Measurements from ENCODE around the gene TSFM. TPM values are rescaled to one million over a fixed set of nuclear protein-coding genes. Genes with fewer than 3 reads are reported as not detected.

Gene TSFM
- total RNA-seq, 2 experiments from 2014 or later: 46.3 to 47.3 TPM

DNA sequence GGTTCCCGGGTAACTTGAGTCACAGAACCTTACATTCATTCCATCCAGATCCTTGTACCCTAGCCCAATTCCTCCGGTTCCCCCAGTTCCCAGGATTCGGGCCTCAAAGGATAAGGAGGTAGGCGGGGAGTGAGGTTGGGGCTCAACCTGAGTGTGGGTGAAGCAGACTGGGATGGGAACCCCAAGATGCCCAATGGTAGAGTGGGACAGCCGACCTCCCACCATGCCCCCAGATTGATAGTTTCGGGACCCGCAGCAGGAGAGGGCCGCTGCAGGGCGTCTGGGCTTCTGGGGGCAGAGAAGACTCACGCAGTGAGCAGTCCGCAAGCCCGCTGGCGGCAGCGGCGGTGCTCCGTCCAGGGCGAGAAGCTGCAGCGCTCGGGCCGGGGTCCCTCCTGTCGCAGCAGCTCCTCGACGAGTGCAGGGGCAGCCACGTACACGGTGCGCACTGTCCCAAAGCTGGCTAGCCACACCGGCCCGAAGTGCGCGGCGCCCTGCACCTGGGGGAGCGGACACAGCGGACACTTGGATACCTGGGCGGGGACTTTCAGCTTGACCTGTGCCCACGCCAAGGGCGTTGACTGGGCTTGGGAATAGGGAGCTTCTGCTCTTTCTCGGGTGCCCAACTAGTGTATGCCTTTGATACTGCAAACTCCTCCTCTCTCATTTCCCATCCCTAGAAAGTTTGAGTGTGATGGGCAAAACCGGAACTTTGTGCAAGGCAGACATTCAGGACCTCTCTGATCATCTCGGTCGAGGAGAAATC, 16.7 kb upstream of the TSFM start:
- intact Hi-C loops (cut with micrococcal nuclease): no loop called here
- Mint-ChIP-seq H3K27me3 (peaks cover 6% of the 10 kb centered on the region), H3K27ac (peak overlapping the region; percentile 70), H3K36me3 (ENCODE audit: low read depth) (peaks cover 49% of the 10 kb centered on the region), H3K4me3 (peak overlapping the region; percentile 80), H3K4me1 (ENCODE audit: low read depth) (peaks cover 33% of the 10 kb centered on the region), H3K9me3 (no peaks in the 10 kb centered on the region)
- DNase-seq (no peak), ATAC-seq (peak; percentile 15)
- ChIA-PET CTCF (interaction anchor here (1.3 to 10.4 kb wide), 6 partner anchors 10 to 139 kb away, joined by 3 to 122 read pairs (median 8); partner anchors contain the start of genes CDK4, EEF1AKMT3, MARCHF9 and METTL1), POLR2A (interaction anchor here (0.8 to 1.6 kb wide), 9 partner anchors 9 to 80 kb away, joined by 3 to 10 read pairs (median 4); partner anchors contain the start of genes CDK4, CTDSP2, TSFM and TSPAN31)
- TF ChIP-seq, protein P1, sequence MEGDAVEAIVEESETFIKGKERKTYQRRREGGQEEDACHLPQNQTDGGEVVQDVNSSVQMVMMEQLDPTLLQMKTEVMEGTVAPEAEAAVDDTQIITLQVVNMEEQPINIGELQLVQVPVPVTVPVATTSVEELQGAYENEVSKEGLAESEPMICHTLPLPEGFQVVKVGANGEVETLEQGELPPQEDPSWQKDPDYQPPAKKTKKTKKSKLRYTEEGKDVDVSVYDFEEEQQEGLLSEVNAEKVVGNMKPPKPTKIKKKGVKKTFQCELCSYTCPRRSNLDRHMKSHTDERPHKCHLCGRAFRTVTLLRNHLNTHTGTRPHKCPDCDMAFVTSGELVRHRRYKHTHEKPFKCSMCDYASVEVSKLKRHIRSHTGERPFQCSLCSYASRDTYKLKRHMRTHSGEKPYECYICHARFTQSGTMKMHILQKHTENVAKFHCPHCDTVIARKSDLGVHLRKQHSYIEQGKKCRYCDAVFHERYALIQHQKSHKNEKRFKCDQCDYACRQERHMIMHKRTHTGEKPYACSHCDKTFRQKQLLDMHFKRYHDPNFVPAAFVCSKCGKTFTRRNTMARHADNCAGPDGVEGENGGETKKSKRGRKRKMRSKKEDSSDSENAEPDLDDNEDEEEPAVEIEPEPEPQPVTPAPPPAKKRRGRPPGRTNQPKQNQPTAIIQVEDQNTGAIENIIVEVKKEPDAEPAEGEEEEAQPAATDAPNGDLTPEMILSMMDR (IDR thresholded peaks at IDR 0.05): no peak

DNA sequence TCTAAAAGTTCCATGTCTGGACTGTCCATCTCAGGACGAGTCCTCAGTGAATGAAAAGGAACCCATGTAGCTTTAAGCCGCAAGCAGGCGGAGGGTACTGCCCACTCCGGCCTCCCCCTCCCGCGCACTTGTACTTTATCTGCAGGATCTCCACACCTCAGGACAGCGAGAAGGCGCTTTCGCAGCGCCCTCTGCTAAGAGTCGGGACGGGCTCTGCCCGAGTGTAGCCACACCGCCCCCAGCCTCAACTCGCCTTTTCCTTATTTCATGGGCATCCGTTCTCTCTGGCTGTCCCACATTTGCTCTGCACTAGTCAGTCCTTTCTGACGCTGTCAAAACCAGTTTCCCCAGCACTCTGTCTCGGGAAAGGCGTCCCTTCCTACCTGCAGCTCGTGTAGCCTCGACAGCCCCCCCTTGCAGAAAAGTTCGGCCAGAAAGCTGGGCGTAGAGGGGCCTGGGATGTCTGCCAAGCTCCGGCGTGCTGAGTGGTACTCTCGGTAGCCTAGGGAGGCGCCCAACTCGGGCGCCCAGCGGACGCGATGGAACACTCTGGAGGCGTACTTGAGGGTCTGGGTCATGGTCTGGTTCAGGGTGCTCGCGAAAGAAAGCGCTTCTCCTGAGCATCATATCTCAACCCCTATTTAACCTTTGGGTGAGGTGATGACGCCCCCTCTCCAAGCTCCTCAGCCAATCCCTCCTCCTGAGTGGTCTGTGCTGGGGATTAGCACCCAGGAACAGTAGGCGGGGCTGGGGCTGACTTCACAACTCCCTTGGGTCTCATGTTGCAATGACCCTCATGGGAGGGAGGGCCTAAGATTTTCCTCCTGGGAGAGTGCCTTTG, 15.9 kb upstream of the TSFM start, which contains the start of gene CYP27B1:
TSS of gene CYP27B1 (minus strand) at position 615 of the 841 bp plus-strand sequence. CDS start at position 578, 37 bp downstream.
- POLR2A ChIA-PET: interaction anchor here (0.8 to 2.2 kb wide), 10 partner anchors 10 to 80 kb away, joined by 3 to 7 read pairs (median 4); partner anchors contain the start of genes CDK4, CTDSP2, TSFM and TSPAN31
- CTCF ChIA-PET: interaction anchor here (1.3 to 10.4 kb wide), 4 partner anchors 10 to 138 kb away, joined by 3 to 122 read pairs (median 42); partner anchors contain the start of genes EEF1AKMT3, MARCHF9, METTL1 and TSFM
- H3K27me3 Mint-ChIP-seq: peaks cover 6% of the 10 kb centered on the region
- H3K36me3 Mint-ChIP-seq (ENCODE audit: low read depth): peaks cover 49% of the 10 kb centered on the region
- H3K27ac Mint-ChIP-seq: no peak within 1 kb of the TSS
- peak; percentile 40 for DNase-seq
- intact Hi-C loops (cut with micrococcal nuclease): no loop called here
- H3K9me3 Mint-ChIP-seq: no peaks in the 10 kb centered on the region
- H3K4me3 Mint-ChIP-seq: peak within 1 kb of the TSS; percentile 80
- peak; percentile 7 for ATAC-seq
- peaks cover 39% of the 10 kb centered on the region for H3K4me1 Mint-ChIP-seq (ENCODE audit: low read depth)
- TF ChIP-seq, protein P1 (IDR thresholded peaks at IDR 0.05): no peak

DNA sequence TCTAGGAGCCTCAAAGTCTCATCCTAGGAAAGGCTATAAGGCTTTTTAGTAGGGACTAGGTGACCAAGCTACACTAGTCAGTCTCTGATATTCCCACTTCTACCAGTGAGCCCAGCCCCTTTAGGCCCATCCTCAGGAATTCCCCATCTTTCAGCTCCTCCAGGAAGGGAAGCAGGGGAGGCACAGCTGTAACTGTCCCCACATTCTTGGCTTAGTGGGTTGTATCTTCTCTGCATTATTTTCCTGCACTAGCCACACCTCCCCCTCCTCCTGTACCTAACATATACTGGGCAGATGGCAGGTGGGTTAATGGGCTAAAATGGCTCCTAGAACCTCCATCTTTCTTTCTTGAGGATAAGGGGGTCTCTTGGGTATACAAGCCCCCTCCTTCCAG, 15.3 kb upstream of the TSFM start:
- ChIA-PET CTCF (interaction anchor here (2.8 to 10.4 kb wide), 4 partner anchors 8 to 137 kb away, joined by 10 to 122 read pairs (median 46); partner anchors contain the start of genes EEF1AKMT3, MARCHF9, METTL1 and TSFM), POLR2A (interaction anchor here (0.9 to 2.2 kb wide), 7 partner anchors 11 to 31 kb away, joined by 3 to 7 read pairs (median 4); partner anchors contain the start of genes CDK4 and TSPAN31)
- H3K4me3 Mint-ChIP-seq: no peak overlapping the region
- H3K36me3 Mint-ChIP-seq (ENCODE audit: low read depth): peaks cover 47% of the 10 kb centered on the region
- DNase-seq (no peak), ATAC-seq (no peak)
- H3K9me3 Mint-ChIP-seq: no peaks in the 10 kb centered on the region
- H3K27ac Mint-ChIP-seq: no peak overlapping the region
- intact Hi-C loops (cut with micrococcal nuclease): no loop called here
- H3K4me1 Mint-ChIP-seq (ENCODE audit: low read depth): peaks cover 39% of the 10 kb centered on the region
- H3K27me3 Mint-ChIP-seq: peaks cover 6% of the 10 kb centered on the region
- TF ChIP-seq, protein P1 (IDR thresholded peaks at IDR 0.05): no peak

DNA sequence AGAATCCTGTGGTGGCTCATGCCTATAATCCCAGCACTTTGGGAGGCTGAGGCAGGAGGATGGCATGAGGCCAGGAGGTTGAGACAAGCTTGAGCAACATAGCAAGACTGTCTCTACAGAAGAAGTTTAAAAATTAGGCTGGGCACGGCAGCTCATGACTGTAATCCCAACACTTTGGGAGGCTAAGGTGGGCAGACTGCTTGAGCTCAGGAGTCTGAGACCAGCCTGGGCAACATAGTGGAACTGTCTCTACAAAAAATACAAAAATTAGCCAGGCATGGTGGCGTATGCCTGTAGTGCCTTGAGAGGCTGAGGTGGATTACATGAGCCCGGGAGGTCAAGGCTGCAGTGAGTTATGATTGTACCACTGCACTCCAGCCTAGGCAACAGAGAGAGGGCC, 14.7 kb upstream of the TSFM start:
- H3K4me3 Mint-ChIP-seq: no peak overlapping the region
- DNase-seq: no peak
- TF ChIP-seq, protein P1 (IDR thresholded peaks at IDR 0.05): no peak
- peaks cover 6% of the 10 kb centered on the region for H3K27me3 Mint-ChIP-seq
- POLR2A ChIA-PET: interaction anchor here (0.9 to 2.2 kb wide), 3 partner anchors 11 to 30 kb away, joined by 3 to 7 read pairs (median 7); no protein-coding TSS in a partner anchor
- no peak for ATAC-seq
- peaks cover 39% of the 10 kb centered on the region for H3K4me1 Mint-ChIP-seq (ENCODE audit: low read depth)
- intact Hi-C loops (cut with micrococcal nuclease): no loop called here
- peaks cover 47% of the 10 kb centered on the region for H3K36me3 Mint-ChIP-seq (ENCODE audit: low read depth)
- CTCF ChIA-PET: interaction anchor here (0.8 to 10.4 kb wide), 5 partner anchors 9 to 137 kb away, joined by 3 to 122 read pairs (median 17); partner anchors contain the start of genes EEF1AKMT3, MARCHF9, METTL1 and TSFM
- no peak overlapping the region for H3K27ac Mint-ChIP-seq
- H3K9me3 Mint-ChIP-seq: no peaks in the 10 kb centered on the region
